ENCODE measurements around the gene FHOD3.

DNA sequence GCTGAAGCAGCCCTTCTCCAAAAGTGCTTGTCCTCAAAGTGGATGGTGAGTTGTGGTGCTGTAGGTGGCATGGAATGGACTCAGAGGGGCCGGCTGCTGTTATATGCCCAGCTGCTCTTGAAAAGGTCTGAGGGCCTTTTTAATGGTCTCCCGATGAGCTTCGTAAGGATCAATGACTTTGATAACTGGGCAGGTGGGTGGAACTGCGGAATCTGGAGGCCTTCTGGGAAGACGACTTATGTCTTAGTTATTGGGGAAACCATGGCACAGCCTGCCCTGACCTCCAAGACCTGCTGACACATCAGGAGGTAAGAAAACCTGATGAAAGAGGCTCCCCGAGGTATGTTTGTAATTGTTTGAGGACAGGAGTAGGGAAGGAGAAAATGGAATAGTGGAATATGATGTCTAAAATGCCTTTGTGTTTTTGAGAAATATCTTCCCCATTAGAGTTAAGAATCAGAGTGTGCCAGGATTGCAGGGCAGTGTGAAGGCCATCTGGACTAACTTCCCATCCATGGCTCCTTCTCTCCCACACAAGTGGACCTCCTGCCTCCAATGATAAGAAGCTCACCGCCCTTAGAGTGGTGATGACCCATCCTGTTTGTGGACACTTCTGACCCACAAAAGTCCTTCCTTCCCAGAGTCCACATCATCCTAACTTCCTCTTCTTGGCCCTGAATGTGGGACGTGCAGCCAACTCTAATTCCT is 236.1 kb downstream of the FHOD3 start:
- TF ChIP-seq, protein P1, sequence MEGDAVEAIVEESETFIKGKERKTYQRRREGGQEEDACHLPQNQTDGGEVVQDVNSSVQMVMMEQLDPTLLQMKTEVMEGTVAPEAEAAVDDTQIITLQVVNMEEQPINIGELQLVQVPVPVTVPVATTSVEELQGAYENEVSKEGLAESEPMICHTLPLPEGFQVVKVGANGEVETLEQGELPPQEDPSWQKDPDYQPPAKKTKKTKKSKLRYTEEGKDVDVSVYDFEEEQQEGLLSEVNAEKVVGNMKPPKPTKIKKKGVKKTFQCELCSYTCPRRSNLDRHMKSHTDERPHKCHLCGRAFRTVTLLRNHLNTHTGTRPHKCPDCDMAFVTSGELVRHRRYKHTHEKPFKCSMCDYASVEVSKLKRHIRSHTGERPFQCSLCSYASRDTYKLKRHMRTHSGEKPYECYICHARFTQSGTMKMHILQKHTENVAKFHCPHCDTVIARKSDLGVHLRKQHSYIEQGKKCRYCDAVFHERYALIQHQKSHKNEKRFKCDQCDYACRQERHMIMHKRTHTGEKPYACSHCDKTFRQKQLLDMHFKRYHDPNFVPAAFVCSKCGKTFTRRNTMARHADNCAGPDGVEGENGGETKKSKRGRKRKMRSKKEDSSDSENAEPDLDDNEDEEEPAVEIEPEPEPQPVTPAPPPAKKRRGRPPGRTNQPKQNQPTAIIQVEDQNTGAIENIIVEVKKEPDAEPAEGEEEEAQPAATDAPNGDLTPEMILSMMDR (conservative IDR thresholded peaks at IDR 0.05; ENCODE audit: low read length): no peak
- no peak for TF ChIP-seq EZH2phosphoT487 (IDR thresholded peaks at IDR 0.05; ENCODE audit: borderline replicate concordance)
